ENCODE data around the gene C16orf78.

The C16orf78 gene

DNA sequence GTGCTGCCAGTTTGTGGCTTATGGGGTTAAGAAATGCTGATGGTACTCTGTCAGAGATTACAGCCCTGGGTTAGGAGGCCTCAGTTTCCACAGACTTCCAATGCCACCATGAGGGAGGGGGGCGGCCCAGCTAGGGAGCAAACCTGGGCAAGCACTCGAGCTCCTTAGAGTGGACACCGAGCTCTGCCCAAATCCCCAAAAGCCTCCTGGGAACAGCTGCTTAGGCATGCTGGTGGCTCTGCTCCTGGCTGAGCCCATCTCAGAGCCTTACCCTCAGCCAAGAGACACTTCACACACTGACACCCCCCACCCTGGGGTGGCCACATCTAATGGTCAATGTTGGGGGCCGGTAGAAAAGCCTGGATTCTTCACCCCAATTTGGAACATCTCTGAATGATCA lies 66.1 kb downstream of the C16orf78 start:
- Histone ChIP-seq H3K27me3 (ENCODE audit: insufficient read depth, poor library complexity, severe bottlenecking) (peaks cover 10% of the 10 kb centered on the region), H3K4me3 (replicated peaks; ENCODE audit: insufficient read depth, low read length) (no peak overlapping the region), H3K27ac (replicated peaks) (no peak overlapping the region)
- TF ChIP-seq SPI1 (IDR thresholded peaks at IDR 0.05; ENCODE audit: borderline replicate concordance, low read depth), result no peak
- TF ChIP-seq, protein P1, sequence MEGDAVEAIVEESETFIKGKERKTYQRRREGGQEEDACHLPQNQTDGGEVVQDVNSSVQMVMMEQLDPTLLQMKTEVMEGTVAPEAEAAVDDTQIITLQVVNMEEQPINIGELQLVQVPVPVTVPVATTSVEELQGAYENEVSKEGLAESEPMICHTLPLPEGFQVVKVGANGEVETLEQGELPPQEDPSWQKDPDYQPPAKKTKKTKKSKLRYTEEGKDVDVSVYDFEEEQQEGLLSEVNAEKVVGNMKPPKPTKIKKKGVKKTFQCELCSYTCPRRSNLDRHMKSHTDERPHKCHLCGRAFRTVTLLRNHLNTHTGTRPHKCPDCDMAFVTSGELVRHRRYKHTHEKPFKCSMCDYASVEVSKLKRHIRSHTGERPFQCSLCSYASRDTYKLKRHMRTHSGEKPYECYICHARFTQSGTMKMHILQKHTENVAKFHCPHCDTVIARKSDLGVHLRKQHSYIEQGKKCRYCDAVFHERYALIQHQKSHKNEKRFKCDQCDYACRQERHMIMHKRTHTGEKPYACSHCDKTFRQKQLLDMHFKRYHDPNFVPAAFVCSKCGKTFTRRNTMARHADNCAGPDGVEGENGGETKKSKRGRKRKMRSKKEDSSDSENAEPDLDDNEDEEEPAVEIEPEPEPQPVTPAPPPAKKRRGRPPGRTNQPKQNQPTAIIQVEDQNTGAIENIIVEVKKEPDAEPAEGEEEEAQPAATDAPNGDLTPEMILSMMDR (IDR thresholded peaks at IDR 0.05; ENCODE audit: insufficient read depth, low read length), result no peak
- no peak for DNase-seq (ENCODE audit: low read depth in 1 of 2, low spot score in 1 of 2)

- TF ChIP-seq, protein P1 (IDR thresholded peaks at IDR 0.05; ENCODE audit: insufficient read depth, low read length), result no peak
- TF ChIP-seq POLR2AphosphoS5 (IDR thresholded peaks at IDR 0.05; ENCODE audit: low read depth) (no peak), SPI1 (IDR thresholded peaks at IDR 0.05; ENCODE audit: borderline replicate concordance, low read depth) (no peak), GABPA (IDR thresholded peaks at IDR 0.05; ENCODE audit: low read depth) (no peak)
- TF ChIP-seq, protein P2, sequence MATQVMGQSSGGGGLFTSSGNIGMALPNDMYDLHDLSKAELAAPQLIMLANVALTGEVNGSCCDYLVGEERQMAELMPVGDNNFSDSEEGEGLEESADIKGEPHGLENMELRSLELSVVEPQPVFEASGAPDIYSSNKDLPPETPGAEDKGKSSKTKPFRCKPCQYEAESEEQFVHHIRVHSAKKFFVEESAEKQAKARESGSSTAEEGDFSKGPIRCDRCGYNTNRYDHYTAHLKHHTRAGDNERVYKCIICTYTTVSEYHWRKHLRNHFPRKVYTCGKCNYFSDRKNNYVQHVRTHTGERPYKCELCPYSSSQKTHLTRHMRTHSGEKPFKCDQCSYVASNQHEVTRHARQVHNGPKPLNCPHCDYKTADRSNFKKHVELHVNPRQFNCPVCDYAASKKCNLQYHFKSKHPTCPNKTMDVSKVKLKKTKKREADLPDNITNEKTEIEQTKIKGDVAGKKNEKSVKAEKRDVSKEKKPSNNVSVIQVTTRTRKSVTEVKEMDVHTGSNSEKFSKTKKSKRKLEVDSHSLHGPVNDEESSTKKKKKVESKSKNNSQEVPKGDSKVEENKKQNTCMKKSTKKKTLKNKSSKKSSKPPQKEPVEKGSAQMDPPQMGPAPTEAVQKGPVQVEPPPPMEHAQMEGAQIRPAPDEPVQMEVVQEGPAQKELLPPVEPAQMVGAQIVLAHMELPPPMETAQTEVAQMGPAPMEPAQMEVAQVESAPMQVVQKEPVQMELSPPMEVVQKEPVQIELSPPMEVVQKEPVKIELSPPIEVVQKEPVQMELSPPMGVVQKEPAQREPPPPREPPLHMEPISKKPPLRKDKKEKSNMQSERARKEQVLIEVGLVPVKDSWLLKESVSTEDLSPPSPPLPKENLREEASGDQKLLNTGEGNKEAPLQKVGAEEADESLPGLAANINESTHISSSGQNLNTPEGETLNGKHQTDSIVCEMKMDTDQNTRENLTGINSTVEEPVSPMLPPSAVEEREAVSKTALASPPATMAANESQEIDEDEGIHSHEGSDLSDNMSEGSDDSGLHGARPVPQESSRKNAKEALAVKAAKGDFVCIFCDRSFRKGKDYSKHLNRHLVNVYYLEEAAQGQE (IDR thresholded peaks at IDR 0.05; ENCODE audit: insufficient replicate concordance, low read depth), result no peak
- no peak for DNase-seq (ENCODE audit: low read depth in 1 of 2, low spot score in 1 of 2)
- peaks cover 10% of the 10 kb centered on the region for H3K27me3 ChIP-seq (ENCODE audit: insufficient read depth, poor library complexity, severe bottlenecking)
These were observed 66.8 kb downstream of the C16orf78 start for GRCh38 chr16:49440156-49441065.

GRCh38 chr16:49441366-49441780 lies 67.8 kb downstream of the C16orf78 start:
- Histone ChIP-seq H3K4me3 (replicated peaks; ENCODE audit: insufficient read depth, low read length) (no peak overlapping the region), H3K27ac (replicated peaks) (no peak overlapping the region), H3K27me3 (ENCODE audit: insufficient read depth, poor library complexity, severe bottlenecking) (peaks cover 10% of the 10 kb centered on the region)
- TF ChIP-seq SPI1 (IDR thresholded peaks at IDR 0.05; ENCODE audit: borderline replicate concordance, low read depth), result no peak
- TF ChIP-seq, protein P1 (IDR thresholded peaks at IDR 0.05; ENCODE audit: insufficient read depth, low read length), result no peak
- no peak for TF ChIP-seq POLR2AphosphoS5 (IDR thresholded peaks at IDR 0.05; ENCODE audit: low read depth)
- no peak for TF ChIP-seq GABPA (IDR thresholded peaks at IDR 0.05; ENCODE audit: low read depth)
- TF ChIP-seq, protein P2 (IDR thresholded peaks at IDR 0.05; ENCODE audit: insufficient replicate concordance, low read depth), result no peak
- DNase-seq (ENCODE audit: low read depth in 1 of 2, low spot score in 1 of 2), result no peak

More at GRCh38 chr16:49440156-49441065, 66.8 kb downstream of the C16orf78 start:
- H3K27ac ChIP-seq (replicated peaks), result no peak overlapping the region
- H3K4me3 ChIP-seq (replicated peaks; ENCODE audit: insufficient read depth, low read length), result no peak overlapping the region
